ENCODE data around the gene TOMM5.

GRCh38 chr9:37574241-37574721 is 18.1 kb downstream of the TOMM5 start:
- no peak for TF ChIP-seq EZH2 (IDR thresholded peaks at IDR 0.05)
- TF ChIP-seq POLR2AphosphoS5 (IDR thresholded peaks at IDR 0.05; ENCODE audit: borderline replicate concordance, low read depth, low read length) = no peak
